ENCODE data around the gene PSMD6. TPM values are rescaled to one million over a fixed set of nuclear protein-coding genes. Genes with fewer than 3 reads are reported as not detected.

Gene PSMD6
- total RNA-seq, 1 donor from 2014 or later: 86.7 TPM

DNA sequence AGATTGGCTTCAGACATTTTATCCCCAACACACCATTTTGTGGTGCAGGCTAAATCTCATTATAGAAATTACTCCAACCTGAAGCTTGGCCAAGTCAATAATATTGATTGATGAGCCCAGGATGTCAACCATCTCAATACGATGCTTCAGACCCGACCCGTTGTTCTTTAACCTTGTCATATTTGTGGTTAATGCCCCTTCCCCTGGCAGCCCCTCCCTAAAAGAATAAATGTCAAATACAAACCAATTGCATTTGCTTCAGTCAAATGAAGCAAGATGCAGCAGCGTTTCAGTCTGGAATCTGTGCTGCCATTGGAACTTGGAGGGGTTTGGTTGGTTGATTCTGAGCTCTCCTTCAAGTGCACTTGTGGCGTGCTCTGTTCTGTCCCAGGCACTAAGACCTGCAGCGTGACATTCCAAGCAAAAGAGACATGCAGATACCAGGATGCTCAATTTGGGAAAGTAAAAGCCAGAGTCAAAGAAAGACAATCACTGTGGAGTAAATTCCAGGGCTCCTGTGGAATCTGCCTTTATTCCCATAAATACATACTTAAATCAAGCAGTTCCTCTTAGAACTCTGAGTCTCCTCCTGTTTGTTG lies 23.8 kb upstream of the PSMD6 start:
- DNase-seq (ENCODE audit: extremely low read depth, low read depth, low spot score): no peak

DNA sequence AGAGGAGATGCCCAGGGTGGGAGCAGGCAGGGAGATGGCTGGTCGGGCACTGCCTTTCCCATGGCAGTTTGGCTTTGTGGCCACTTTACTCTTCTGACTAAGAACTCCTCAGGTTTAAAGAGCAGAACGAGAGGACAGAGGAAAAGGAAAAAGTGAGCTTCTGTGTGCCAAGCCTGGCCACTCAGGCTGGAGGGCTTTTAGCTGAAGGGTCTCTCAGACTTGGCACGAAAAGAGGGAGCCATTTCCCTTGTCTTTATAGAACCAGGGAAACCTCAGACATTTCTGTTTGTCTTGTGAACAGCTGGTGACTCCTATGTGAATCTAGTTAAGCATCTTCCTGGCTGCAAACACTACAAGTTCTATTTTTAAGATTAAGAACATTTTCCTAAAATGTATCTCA lies 23.3 kb upstream of the PSMD6 start:
- no peak for DNase-seq (ENCODE audit: extremely low read depth, low read depth, low spot score)

DNA sequence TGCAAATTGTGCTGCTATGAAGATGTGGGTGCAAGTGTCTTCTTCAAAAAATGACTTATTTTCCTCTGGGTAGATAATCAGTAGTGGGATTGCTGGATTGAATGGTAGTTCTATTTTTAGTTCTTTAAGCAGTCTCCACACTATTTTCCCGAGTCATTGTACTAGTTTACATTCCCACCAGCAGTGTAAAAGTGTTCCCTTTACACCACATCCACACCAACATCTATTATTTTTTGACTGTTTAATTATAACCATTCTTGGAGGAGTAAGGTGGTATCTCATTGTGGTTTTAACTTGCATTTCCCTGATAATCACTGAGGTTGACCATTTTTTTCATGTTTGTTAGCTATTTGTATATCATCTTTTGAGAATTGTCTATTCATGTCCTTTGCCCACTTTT lies 19.7 kb upstream of the PSMD6 start:
- DNase-seq (ENCODE audit: extremely low read depth, low read depth, low spot score): no peak

DNA sequence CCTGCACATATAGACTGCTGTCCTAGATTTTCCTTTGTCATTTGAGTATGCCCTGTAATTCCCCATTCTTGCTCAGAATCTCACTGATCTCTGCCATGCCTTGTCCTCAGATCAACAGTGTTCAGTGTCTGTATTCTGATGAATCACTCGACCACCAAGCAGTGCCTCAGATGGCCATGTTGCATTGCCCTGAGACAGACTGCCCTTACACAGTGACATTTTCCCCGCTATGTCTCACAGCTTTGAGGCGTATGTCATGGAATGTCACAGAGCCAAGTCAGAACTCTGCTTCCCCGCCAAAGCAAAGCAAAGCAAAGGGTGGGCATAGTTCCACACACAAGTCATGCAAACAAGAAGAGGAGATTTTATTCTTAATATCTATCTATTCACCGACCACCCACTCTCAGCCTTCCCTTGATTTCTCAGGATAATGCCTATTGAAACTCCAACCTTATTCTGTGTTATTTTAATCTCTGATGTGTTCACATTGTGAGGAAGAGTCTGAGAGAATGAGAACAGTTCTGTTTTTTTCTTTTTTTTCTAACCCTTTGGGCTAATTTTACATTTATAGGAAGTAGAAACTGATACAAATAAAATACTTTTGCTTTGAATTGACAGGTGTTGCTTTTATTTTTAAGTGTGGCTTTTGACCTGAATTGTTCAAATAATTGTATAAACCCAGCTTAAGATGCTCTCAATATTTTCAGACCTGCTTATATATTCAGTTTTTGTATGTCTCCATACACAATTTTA lies 16.9 kb upstream of the PSMD6 start:
- DNase-seq (ENCODE audit: extremely low read depth, low read depth, low spot score): no peak

DNA sequence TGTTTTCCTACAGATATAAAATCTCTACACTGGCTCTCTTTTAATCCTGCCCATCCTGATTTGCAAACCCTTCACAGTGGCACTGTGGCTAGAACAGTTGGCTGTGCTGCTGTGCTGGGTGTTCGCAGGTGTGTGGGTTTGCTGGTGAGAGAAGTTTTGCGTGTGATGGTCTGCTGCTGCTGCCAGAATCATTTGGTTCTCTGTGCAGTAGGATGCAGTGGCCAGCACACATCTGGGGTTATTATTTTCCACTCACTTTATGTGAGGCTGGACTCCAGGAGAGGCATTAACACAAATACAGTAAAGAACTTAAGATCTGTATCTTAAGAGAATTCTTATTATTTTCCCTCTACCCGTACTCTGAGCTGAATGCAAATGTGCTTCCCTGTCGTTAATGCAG lies 16.0 kb upstream of the PSMD6 start:
- DNase-seq (ENCODE audit: extremely low read depth, low read depth, low spot score): no peak

DNA sequence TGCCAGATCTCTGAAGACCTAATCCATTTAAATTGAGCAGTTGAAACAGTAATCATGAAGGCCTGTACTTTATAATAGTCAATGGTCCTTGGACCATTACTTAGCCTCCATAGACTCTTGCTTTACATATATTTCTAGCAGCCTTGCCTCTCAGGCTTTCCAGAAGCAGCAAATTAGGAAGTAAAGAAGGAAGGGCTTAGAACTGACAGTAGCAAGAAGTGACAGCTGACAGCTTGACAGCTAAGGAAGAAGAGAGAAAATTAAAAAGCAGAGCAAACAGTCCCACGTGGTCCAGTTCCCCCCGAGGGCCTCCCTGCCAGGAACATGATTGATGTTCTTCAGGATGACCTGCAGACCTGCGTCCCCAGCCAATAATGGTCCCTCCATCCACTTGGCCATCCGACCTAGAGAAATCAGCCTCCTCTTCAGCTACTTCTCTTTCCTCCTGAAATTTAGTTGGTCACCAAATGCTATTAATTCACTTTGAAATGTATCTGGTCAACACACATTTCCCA lies 15.0 kb upstream of the PSMD6 start:
- DNase-seq (ENCODE audit: extremely low read depth, low read depth, low spot score): no peak

DNA sequence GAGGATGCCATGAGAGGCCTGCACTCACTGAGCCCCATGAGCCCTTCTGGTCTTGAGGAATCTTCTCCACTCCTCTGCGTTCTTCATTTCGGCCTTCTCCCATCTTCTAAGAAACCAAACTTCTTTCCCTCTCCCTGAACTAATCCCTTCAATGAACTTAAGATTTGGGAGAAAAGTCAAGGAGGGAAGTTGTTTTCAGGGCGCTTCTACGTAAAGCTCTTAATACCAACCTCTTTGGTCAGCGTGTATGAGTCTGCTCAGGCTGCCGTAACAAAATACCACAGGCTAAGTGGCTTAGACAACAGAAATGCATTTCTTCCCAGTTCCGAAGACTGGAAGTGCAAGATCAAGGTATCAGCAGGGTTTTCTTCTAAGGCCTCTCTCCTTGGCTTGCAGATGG lies 13.8 kb upstream of the PSMD6 start:
- DNase-seq (ENCODE audit: extremely low read depth, low read depth, low spot score): no peak

DNA sequence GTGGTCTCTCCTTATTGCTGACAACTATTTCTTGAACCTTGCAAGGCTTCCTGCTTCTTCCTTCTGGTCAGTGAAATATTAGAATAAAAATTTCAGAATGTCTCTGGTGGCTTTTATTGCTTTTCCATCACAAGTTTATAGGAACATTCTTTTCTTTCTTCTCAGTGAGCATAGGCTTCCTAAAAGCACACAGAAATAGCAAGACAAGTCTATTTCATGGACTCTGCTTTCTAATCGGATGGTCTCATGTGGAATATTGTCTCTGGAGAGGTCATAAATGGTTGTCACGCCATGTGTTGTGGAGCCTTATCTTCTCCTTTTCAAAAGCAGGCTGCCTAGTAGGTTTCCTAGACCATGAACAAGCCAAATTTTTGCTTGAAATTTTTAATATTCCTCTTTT lies 9.8 kb upstream of the PSMD6 start:
- DNase-seq (ENCODE audit: extremely low read depth, low read depth, low spot score): no peak

DNA sequence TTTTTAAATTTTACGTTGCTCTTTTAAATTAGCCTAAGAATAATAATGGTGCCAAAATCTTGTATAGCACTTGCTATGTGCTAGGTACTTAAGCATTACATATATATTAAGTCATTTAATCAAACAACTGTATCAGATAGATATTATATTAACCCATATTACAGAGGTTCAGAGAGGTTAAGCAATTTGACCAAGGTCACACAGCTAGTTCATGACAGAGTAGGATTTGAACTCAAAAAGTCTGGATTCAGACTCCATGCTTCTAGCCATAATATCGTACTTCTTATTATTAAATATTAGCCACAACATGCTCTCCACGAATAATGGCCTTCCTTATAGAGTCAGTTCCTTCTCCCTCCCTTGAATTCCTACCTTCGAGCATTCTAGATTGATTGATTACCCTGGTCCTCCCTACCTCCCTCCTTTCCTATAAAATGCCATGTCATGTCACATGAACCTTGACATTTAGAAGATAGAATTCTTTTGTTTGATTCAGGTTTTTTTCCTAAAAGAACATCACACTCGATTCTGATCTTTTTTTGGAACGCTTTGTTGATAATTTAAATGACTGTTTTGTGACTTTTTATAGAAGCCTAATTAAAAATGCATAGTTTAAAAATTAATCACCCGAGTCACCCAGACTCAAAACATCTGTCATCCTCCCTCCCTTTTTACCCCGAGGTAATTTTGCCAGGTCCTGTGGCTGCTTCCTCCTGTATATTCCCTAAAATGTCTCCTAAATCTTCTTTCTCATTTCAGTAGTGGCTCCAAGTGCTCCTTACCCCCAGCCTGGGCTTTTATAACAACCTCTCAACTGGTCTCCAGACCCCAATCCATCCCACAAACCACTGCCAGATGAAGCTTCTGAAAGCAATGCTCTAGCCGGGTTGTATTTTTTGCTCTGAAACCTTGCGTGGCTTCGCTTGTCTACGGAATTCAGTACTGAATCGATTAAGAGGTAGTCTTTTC lies 8.5 kb upstream of the PSMD6 start:
- no peak for DNase-seq (ENCODE audit: extremely low read depth, low read depth, low spot score)

DNA sequence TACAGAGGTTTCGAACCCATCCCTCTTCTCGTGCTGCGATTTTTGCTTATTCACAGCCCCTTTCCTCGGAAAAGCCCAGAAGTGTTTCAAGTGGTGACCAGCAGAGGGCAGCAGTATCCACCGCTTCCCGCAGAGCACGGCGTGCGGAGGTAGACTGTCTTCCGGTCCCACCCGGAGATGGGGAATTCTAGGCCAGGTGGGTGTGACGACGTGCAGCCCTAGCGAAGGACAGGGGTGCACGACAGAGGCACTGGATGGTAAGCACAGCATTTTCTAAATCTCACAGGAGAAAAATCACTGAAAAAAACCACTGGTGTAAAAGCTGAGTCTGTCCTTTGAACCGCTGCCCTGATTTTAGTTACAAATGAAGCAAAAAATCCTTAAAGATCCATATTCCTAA lies 7.4 kb upstream of the PSMD6 start:
- DNase-seq (ENCODE audit: extremely low read depth, low read depth, low spot score): no peak

DNA sequence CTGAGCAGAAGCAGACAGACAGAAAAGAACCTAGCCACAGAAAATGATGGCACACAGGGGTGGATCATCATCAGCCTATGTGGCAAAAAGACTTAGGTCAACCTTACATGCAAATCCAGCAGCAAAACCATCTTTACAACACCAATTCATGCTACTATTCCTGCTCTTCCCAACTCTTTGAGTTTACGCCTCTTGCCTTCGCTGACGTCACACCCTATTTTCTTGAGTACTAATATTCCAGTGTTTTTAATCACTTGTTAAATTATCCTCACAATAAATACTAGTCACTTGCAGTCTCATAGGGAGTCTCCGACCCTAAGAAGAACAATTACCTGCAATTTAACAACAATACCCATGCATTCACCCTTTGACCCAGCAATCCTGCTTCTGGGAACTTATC lies 6.0 kb upstream of the PSMD6 start:
- DNase-seq (ENCODE audit: extremely low read depth, low read depth, low spot score): no peak

DNA sequence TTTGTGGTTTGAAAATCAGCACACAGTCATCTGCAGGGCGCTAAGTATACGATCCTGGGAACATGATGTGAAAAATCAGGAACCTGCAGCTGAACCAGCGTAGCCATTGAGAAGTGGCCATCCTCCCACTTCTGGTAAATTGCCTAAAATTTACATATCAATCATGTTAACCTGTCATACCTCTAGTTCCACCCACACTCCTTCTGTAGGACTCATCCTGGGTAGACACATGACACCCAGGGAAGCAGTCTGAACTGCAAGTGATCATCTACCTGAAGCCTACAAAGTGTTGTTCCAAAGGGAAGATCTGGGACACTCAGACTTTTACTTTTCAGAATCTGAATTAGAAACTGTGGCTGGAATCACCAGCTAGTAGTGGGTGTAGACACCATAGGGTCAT lies 5.5 kb upstream of the PSMD6 start:
- DNase-seq (ENCODE audit: extremely low read depth, low read depth, low spot score): no peak

DNA sequence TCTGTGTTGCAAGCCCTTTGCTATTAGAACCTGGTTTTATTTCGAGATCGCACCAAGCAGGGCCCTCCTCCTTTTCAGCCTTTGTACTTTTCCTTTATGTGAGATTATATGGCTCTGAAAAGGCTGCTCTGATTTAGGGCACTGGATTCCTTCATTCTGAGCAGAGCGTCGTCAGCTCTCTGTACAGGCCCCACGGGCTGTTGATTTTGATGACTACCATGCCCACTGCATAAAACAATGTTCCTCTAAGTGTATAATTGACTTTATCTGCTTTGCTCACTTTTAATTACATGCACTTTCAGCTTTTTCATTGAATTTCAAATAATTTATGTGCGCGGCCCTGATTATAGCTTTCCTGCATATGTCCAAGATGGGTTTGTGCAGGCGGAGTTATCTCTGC lies 4.4 kb upstream of the PSMD6 start:
- no peak for DNase-seq (ENCODE audit: extremely low read depth, low read depth, low spot score)

DNA sequence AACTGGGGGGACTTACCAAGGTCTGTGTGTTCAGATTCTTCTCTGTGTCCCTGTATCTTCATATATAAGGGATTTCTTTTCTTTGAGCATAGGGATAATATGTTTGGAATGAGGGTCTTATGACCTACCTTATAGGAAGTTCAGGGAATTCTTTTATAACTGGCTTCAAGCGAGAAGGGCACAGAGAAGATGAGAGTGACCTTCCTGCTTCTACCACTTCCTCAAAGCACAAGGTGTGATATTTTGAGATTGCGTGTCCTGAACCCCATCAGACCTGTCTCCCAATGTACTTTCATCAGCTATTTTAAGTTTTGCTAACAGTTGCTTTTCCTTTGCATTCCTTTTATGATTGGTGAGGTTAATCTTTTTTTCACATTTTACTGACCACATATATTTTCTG lies 3.1 kb upstream of the PSMD6 start:
- no peak for DNase-seq (ENCODE audit: extremely low read depth, low read depth, low spot score)

DNA sequence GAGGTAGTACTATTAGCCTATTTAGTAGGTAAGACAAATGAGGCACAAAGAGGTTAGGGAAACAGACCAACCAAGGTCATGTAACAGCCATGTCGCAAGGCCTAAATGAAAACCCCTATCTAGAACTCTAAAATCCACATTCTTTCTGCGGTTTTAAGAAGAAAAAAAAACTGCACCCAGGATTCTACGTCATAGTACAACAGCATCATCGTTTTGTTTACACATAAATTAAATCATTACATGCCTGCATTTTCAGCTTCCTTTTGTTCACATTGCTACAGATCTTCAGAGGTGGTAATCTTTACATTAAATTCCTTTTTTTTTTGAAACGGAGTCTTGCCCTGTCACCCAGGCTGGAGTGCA lies 548 bp upstream of the PSMD6 start:
- no peak for DNase-seq (ENCODE audit: extremely low read depth, low read depth, low spot score)

DNA sequence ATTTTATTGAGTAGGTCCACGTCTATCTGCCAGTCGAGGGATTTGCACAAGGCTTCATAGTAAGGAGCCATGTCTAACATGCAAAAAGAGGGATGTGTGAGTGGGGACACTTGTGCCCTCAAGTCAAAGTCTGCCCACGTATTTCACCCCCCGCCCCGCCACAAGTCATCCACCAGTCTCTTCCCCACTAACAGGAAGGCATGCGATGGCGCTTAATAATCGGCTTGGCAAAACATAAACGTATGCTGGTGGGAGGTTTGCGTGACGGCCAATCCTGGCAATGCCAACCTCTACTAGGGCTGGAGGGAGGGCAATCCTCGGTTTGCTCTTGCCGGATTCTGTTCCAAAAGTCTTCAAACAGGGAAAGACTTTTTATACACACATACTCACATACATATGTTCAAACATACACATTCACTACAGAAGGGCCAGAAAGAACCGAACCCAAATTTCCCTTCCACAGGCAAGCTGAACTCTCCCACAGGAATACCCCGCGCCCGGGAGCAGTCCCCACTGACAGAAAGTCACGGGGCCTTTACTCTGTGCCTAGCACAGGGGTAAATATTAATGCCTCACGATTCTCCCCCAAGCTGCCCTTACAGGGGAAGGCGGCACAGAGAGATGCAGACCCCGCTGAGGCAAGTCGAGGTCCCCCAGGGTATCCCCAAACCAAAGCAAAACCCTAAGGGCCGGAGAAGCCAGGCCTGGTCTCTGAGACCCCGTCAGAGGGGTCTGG lies 675 bp downstream of the PSMD6 start:
- DNase-seq (ENCODE audit: extremely low read depth, low read depth, low spot score): no peak

DNA sequence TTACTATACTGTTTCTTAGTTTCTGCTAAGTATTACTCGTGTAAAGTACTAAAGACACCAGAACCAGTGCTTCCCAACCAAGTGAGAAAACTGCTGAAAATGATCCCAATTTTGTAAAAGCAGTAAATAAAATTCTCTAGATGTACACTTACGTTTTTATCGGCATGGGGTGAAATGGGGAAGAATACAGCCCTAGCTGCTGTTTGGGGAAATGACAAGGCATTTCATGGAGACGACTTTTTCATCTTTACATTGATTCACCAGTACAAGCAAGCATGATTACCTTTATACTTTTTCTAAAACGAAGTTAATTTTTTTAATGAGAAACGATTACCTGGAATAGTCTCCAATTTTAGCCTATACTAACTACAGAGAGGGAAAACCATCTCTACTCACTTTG lies 1.4 kb downstream of the PSMD6 start:
- no peak for DNase-seq (ENCODE audit: extremely low read depth, low read depth, low spot score)

DNA sequence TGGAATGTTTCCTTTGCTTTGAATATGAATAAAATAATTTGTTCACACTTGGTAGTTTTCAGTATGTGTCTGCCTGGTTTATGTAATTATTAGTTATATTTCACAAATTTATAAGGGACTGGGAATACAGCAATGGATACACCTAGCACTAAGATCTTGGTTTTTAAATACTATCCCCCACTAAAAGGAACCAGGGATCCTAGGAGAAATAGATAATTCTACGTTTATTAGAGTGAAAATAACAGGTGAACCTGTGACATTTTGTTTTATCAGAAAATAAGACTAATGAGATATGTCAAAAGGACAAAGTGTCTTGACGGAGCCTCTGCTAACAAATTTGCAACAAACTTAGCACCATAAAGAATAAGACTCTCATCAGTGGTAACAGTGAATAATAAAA lies 3.4 kb downstream of the PSMD6 start:
- DNase-seq (ENCODE audit: extremely low read depth, low read depth, low spot score): no peak

DNA sequence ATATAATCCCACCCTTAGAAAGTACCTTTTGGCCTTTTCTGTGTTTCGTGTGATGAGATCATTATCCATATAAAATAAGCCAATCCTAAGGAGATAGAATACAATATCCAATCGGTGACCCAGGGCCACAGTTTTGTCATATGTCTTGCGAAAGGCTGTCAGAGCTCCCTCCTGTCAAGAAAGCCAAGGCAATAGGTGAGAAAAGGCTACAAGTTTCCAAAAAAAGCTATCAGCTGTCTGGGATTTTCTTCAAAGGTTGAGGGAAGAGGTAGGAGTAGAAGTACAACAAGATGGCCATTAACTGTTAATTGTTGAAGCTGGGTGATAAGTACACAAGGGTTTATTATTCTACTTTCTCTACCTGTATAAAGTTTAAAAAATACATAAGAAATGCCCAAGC lies 4.0 kb downstream of the PSMD6 start:
- no peak for DNase-seq (ENCODE audit: extremely low read depth, low read depth, low spot score)

DNA sequence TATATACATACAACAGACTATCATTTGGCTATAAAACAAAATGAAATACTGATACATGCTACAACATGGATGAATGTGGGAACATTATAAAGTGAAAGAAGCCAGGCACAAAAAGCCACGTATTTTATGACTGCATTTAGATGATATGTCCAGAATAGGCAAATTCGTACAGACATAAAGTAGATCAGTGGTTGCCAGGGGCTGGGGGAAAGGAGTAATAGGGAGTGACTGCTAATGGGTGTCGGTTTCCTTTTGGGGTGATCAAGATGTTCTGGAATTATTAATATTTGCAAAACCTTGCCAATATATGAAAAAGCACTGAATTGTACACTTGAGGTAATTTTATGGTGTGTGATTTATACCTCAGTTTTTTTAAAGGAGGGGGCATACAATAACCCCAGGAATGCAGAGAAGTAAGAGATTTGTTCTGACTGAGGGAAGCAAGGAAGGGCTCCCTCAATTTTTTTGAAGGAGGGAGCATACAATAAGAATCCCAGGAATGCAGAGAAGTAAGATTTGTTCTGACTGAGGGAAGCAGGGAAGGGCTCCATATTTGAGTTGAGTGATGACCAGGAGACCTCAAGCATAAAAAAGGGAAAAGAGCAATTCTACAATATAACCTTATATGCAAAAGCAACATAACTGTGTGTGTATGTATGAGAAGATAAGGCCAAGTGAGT lies 6.2 kb downstream of the PSMD6 start:
- no peak for DNase-seq (ENCODE audit: extremely low read depth, low read depth, low spot score)

Measured in glomerular endothelial cell (primary cell).